HG02759 (cell line): ENCODE results near the gene PPFIA1.

Source experiments
- ATAC-seq: cut with Tn5 transposase; IDR thresholded peaks from one replicate; pipeline ENCODE4 v1.9.1; 2021; ENCODE audit warnings: mild to moderate bottlenecking, moderate library complexity; ENCODE audit not compliant: unreplicated experiment

The PPFIA1 gene

GRCh38 chr11:70428701-70429427 is 158.4 kb downstream of the PPFIA1 start:
- ATAC-seq, result no peak

DNA sequence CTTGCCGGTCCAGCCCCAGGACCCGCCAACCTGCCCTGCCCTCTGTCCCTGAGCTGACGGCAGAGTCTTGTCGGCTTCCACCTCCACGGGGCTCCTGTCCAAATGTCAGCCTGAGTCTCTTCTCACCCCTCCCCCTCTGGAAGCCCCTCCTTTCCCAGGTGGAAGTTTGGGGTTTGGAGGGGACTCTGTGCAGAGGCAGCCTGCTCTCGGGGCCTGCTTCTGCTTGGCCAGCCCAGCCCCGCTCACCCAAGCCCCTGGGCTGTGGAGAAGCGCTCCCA is 158.9 kb downstream of the PPFIA1 start:
- ATAC-seq, result no peak

GRCh38 chr11:70429724-70430521 is 159.4 kb downstream of the PPFIA1 start:
- no peak for ATAC-seq

DNA sequence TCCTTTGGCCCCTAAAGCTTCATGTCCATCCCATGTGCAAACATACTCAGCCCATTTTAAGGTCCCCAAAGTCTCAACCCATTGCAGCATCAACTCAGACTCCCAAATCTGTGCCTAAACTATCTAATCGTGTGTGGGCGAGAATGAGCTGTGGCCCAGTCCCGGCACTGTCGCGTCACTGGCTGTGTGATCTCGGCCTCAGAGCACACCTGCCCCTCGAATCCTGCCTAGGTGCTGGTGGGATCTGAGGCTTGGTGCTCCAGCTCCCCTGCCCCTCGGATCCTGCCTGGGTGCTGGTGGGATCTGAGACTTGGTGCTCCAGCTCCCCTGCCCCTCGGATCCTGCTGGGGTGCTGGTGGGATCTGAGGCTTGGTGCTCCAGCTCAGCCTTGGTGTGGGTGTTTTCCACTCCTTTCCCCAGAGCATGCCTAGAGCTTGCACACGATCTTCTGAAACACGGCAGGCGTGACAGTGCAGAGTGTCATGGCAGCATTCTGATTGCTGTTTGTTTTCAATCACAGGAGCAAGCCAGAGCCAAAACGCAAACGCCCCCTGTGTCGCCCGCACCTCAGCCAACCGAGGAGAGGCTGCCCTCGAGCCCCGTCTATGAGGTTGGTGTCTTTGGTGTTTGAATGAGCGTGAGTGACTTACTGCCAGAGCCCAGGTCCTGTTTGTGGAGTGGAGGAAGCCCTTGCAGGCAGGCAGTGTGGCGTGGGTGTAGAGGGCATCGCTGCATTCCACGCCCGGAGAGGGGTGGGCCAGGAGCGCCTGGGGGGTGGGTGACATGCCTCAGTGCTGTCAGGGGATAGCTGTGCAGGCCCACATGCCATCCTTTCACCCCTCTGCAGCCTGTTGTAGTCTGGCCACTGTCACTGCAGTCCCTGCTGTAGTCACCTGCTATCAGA is 160.4 kb downstream of the PPFIA1 start:
- no peak for ATAC-seq

DNA sequence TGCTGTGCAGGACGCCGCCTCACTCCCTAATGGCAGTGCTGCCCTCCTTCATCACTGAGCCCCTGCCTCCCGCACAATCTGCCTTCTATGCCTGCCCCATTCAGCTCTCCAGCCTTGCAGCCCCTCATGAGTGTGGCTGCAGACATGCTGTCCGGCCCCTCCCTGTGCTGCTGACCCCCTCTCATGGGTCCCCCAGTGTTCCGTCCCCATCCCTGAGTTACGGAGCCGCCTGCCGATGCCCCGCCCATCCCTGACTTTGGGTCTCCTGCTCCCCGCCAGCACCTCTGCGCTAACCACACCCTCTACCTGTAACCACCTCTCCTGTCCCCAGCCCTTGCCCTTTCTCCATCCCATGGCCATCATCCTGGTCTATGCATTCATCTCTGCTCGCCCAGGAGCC is 161.1 kb downstream of the PPFIA1 start:
- no peak for ATAC-seq

DNA sequence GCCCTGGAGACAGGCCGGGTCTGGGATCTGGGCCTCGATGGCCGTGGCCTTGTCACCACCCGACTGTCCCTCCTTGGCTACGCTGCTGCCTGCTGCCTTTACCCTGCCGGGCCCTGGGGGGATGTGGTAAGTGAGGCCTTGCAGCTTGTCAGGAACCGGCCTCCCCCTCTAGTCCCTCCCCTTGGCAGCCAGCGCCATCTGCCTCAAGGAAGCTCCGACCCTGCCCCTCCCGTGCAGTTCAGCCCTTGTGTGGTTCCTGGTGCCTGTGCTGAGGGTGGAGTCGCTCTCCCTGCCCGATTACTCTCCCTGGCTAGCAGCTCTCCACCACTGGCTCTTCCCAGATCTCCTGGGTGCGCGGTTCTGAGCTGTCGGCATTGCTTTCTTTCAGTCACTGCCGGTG is 161.6 kb downstream of the PPFIA1 start:
- no peak for ATAC-seq

- no peak for ATAC-seq
Observed at GRCh38 chr11:70432580-70432979, 162.1 kb downstream of the PPFIA1 start.

- ATAC-seq, result no peak
Observed at GRCh38 chr11:70433038-70433437, 162.5 kb downstream of the PPFIA1 start.

DNA sequence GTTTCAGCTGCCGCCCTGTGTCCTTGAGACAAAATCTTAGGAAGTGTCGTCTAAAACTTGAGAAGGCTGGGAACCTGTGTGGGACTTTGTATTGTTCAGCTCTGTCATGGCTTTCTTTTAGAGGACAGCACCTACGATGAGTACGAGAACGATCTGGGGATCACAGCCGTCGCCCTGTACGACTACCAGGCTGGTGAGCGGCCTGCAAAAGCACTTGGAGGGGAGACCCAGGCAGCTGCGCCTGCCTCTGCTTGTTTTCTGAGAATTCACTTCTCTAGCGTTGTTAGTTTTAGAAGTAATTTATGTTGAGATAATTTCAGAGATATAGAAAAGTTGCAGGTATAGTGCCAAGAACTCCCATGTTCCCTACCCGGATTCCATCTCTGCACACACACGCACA is 163.0 kb downstream of the PPFIA1 start:
- ATAC-seq, result no peak
